SIG-M5 treated with dmso at 0.1 percent for 504 hours (cell line): ENCODE measurements around the gene TAS2R46.
"Not testable (repeated sequence)": the region's sequence is repeated elsewhere in the genome, so short reads cannot be mapped to it uniquely, and the experiment has no call there.

Source experiments
- DNase-seq: peaks from one replicate; lab custom pipeline; 2025; ENCODE audit not compliant: unreplicated experiment; lab: John Stamatoyannopoulos, UW

Gene TAS2R46, protein sequence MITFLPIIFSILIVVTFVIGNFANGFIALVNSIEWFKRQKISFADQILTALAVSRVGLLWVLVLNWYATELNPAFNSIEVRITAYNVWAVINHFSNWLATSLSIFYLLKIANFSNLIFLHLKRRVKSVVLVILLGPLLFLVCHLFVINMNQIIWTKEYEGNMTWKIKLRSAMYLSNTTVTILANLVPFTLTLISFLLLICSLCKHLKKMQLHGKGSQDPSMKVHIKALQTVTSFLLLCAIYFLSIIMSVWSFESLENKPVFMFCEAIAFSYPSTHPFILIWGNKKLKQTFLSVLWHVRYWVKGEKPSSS

DNA sequence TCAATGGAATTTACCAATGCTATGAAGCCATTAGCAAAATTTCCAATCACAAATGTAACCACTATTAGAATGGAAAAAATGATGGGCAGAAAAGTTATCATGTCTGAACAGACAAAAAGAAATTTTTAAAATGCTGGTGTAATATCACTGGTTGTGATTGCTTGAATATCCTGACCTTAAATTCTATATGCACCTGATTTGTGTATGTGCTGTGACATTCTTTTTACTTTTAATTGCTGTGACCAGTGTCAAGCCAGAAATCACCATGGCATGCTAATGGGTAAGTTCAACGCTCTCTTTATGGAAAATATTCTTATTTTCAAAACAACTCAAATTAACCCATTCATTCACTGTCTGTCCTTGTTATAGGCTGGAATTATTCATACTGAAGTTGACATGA lies at the start of gene TAS2R46:
TAS2R46 (minus strand) TSS at position 101 of the 400 bp plus-strand sequence; CDS start at position 101, 0 bp downstream.
- not testable (repeated sequence) for DNase-seq

DNA sequence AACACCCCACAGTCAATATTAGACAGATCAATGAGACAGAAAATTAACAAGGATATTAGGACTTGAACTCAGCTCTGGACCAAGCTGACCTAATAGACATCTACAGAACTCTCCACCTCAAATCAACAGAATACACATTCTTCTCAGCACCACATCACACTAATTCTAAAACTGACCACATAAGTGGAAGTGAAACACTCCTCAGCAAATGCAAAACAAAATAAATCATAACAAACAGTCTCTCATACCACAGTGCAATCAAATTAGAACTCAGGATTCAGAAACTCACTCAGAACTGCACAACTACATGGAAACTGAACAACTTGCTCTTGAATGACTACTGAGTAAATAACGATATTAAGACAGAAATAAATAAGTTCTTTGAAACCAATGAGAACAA lies 49.1 kb upstream of the TAS2R46 start:
- not testable (repeated sequence) for DNase-seq

DNA sequence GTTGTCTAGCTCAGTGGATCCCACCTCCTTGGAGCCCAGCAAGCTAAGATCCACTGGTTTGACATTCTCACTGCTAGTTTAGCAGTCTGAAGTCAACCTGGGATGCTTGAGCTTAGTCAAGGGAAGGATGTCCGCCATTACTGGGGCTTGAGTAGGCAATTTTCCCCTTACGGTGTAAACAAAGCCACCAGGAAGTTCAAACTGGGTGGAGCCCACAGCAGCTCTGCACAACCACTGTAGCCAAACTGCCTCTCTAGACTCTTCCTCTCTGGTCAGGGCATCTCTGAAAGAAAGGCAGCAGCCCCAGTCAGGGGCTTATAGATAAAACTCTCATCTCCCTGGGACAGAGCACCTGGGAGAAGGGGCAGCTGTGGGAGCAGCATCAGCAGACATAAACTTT lies 46.8 kb upstream of the TAS2R46 start:
- DNase-seq = no peak

DNA sequence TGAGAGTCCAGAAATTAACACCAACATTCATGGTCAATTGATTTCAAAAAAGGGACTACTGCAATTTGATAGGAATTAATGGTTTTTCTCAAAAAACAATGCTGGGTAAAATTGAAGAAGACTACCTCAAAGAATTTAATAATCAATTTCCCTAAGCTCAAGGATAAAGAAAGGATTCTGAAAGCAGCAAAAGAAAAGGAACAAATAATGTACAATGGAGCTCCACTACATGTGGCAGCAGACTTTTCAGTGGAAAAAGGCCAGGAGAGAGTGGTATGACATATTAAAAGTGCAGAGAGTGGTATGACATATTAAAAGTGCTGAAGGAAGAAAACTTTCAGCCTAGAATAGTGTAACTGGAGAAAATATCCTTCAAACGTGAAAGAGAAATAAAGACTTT lies 45.6 kb upstream of the TAS2R46 start:
- no peak for DNase-seq

- DNase-seq = no peak
Measured at GRCh38 chr12:11106288-11106687, 44.2 kb upstream of the TAS2R46 start.

GRCh38 chr12:11105546-11105945 lies 43.5 kb upstream of the TAS2R46 start:
- DNase-seq = no peak

DNA sequence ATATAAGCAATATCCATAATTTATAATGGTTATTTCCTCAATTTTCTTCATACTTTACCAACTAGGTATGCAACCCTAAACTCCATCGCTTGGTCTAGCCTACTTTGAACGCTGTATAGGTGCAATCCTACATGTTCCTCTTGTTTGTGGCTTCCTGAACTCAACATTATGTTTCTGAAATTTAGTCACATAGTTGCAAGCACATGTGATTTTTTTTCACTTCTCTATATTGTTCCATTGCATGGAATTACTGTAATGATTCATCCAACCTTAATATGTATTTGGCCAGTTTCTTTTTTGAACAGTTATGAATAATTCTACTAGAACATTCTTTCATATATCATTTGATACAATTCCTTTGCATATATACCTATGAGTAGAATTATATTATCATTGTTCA lies 32.8 kb upstream of the TAS2R46 start:
- not testable (repeated sequence) for DNase-seq

DNA sequence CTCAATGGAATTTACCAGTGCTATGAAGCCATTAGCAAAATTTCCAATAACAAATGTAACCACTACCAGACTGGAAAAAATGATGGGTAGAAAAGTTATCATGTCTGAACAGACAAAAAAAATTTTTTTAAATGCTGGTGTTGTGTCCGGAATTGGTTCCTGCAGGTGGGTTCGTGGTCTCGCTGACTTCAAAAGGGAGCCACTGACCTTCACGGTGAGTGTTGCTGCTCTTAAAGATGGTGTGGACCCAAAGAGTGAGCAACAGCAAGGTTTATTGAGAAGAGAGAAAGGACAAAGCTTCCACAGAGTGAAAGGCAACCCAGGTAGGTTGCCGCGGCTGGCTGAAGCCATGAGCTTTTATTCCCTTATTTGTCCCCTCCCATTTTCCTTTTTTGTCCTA lies 30.0 kb upstream of the TAS2R46 start, which contains the start of gene TAS2R43:
TAS2R43 (minus strand) TSS at position 186 of the 400 bp plus-strand sequence; CDS start at position 102, 84 bp downstream.
- no peak for DNase-seq

- no peak for DNase-seq
Measured at GRCh38 chr12:11089246-11089645, 27.2 kb upstream of the TAS2R46 start.

DNA sequence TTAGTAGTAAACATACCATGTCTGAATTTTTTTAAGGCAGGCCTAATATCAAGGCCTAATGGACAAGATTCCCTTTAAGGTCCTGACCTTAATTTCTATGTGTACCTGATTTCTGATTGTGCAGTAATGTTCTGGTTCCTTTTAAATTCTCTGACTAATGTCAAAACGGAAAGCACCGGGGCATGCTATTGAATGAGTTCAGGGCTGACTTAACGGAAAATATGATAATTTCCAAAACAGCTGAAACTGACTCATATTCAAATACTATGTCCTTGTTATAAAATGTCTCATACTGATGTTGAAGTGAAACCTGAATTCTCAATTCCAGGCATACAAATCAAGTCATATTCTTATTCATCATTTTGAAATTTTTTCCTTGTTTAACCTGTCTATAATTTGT lies 23.3 kb upstream of the TAS2R46 start:
- no peak for DNase-seq

DNA sequence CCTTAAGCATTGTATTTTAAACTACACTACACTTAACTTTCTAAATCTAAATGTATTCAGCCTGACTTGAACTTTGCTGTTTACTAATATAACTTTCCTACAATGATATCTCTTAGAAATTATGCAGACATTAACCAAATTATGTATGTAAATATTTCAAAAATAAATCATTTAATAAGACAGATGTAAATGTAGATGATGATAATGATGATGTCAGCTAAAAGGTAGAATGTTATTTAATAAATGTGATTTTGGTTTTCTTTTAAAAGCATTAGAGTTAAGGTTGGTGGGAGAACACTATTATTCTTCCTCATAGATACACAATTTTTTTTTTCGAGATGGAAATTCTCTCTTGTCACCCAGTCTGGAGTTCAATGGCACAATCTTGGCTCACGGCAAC lies 19.9 kb upstream of the TAS2R46 start:
- DNase-seq = no peak

DNA sequence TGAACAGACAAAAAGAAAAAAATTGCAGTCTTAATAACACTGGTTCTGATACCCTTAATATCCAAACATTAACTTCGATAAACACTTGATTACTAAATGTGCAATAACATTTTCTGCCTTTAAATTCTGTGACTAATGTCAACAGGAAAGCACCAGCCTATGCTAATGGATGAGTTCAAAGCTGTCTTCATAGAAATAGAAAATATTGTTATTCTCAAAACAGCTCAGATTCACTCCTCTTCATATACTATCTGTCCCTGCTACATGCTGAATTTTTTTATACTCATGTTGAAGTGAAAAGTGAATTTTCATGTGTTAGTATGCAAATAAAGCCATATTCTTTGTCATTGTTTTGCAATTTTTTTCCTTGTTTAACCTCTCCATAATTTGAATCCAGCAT lies 16.2 kb upstream of the TAS2R46 start:
- no peak for DNase-seq

- no peak for DNase-seq
Measured at GRCh38 chr12:11075642-11076041, 13.5 kb upstream of the TAS2R46 start.

- DNase-seq = no peak
Measured at GRCh38 chr12:11071414-11071813, 9.3 kb upstream of the TAS2R46 start.

DNA sequence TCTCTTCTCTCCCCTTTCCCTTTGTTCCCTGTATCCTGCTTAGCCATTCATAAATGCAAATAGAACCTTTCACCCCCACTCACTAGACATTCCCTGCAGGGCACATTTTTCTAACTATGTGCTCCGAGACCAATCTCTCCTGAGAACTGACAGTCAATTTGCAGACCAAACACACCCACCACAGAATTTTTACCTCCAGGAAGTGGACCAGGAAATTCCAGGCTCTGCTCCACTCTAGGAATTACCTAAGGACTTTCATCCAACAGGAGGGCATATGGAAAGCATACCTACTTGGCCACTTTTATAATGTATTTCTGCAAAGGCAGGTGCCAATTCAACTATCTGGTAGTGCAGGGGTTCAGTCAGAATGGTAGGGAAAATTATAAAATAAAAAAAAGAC lies 8.9 kb upstream of the TAS2R46 start:
- no peak for DNase-seq

- DNase-seq = no peak
Measured at GRCh38 chr12:11069854-11070365, 7.8 kb upstream of the TAS2R46 start.

DNA sequence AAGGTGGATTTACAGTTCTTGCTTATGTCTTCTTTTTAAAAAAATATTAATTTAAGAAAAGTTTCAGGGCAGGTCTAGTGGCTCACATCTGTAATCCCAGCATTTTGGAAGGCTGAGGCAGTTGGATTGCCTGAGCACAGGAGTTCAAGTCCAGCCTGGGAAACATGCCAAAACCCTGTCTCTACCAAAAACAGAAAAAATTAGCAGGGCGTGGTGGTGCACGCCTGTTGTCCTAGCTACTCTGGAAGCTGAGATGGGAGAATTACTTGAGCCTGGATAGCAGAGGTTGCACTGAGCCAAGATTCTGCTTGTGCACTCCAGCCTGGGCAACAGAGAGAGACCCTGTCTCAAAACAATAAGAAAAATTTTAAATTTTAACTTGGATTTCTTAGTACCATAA lies 5.4 kb upstream of the TAS2R46 start:
- no peak for DNase-seq

DNA sequence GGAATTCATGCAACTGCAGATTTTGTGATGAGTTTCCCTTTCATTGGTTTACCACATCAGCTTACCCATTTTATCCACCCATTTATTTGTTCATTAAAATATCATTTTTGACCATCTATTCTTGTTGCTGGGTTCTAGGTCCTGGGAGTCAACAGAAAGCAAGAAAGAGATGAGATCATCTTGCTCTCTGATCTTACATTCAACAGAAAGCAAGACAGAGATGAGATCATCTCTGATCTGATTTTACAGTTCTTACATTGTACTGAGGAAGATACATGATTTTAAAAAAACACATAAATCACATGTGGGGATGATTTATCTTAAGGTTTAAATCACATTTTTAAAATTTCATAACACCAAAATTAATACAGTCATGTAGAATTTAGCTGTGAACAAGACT lies 2.3 kb downstream of the TAS2R46 start:
- DNase-seq = no peak

GRCh38 chr12:11059041-11059440 lies 3.1 kb downstream of the TAS2R46 start:
- DNase-seq = no peak

- DNase-seq = no peak
Measured at GRCh38 chr12:11055306-11055705, 6.8 kb downstream of the TAS2R46 start.

GRCh38 chr12:11049806-11050531 lies 12.1 kb downstream of the TAS2R46 start:
- DNase-seq = not testable (repeated sequence)

DNA sequence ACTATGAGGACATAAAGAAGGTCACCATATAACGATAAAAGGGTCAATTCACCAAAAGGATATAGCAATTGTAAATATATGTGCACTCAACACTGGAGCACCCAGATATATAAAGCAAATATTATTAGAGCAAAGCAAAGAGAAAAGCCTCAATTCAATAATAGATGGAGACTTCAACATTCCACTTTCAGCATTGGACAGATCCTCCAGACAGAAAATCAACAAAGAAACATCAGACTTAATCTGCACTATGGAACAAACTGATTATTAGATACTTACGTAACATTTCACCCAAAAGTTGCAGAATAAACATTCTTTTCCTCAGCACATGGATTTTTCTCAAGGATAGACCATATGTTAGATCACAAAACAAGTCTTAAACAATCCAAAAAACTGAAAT lies 20.7 kb downstream of the TAS2R46 start:
- DNase-seq = not testable (repeated sequence)
